Colonic mucosa (tissue), 4 donors: ENCODE measurements around the gene MARCHF10. TPM values are rescaled to one million over a fixed set of nuclear protein-coding genes. Genes with fewer than 3 reads are reported as not detected.

Source experiments
- DNase-seq: peaks from one replicate; pipeline ENCODE4 v3.0.0-alpha.2; 2020
- H3K27ac ChIP-seq: fragments of 200-600 bp; one replicate; pipeline ENCODE4 v1.8.0; 2021
- H3K27me3 ChIP-seq: fragments of 200-600 bp; one replicate; pipeline ENCODE4 v1.8.0; 2021
- H3K36me3 ChIP-seq: fragments of 200-600 bp; one replicate; pipeline ENCODE4 v1.8.0; 2021
- H3K4me1 ChIP-seq: fragments of 200-600 bp; one replicate; pipeline ENCODE4 v1.8.0; 2021; ENCODE audit warnings: mild to moderate bottlenecking
- H3K4me3 ChIP-seq: fragments of 200-600 bp; one replicate; pipeline ENCODE4 v1.8.0; 2021
- H3K9ac ChIP-seq, 2 donors: one replicate each; pipeline ENCODE4 v1.7.0; 2013; ENCODE audit warnings: control low read depth in 2 of 2, low read depth in 2 of 2, low read length in 2 of 2
- H3K9me3 ChIP-seq: fragments of 200-600 bp; one replicate; pipeline ENCODE4 v1.8.0; 2021
- CTCF ChIP-seq: fragments of 200-600 bp; IDR thresholded peaks from one replicate; pipeline ENCODE4 v1.8.0; 2022; ENCODE audit warnings: antibody characterized with exemption, mild to moderate bottlenecking
- intact Hi-C: fragments of 100-400 bp; cut with DNase I; formaldehyde crosslinking; loops from one replicate; pipeline ENCODE4 v1.14.1; 2022
- total RNA-seq, 2 donors: library from RNA; stranded (reverse); fragmentation: NEBNext Ultra II Directional in 1 of 2; extraction: Animal tissue kit (Norgen Biotek cat#: 25700) in 1 of 2; gene quantifications; one replicate each; pipeline ENCODE4 v1.2.1, GENCODE V29; 2021
- donor health status: healthy.
- donor health status: DM: no; HTN: no; CAD: no.
- donor health status: DM: no; HTN: no; CAD: no.

MARCHF10 gene, protein sequence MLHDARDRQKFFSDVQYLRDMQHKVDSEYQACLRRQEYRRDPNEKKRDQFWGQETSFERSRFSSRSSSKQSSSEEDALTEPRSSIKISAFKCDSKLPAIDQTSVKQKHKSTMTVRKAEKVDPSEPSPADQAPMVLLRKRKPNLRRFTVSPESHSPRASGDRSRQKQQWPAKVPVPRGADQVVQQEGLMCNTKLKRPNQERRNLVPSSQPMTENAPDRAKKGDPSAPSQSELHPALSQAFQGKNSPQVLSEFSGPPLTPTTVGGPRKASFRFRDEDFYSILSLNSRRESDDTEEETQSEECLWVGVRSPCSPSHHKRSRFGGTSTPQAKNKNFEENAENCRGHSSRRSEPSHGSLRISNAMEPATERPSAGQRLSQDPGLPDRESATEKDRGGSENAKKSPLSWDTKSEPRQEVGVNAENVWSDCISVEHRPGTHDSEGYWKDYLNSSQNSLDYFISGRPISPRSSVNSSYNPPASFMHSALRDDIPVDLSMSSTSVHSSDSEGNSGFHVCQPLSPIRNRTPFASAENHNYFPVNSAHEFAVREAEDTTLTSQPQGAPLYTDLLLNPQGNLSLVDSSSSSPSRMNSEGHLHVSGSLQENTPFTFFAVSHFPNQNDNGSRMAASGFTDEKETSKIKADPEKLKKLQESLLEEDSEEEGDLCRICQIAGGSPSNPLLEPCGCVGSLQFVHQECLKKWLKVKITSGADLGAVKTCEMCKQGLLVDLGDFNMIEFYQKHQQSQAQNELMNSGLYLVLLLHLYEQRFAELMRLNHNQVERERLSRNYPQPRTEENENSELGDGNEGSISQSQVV
- total RNA-seq = not detected

- H3K9me3 ChIP-seq = no peaks in the 10 kb centered on the region
- no peak within 1 kb of the TSS for H3K9ac ChIP-seq
- no peak within 1 kb of the TSS for H3K27ac ChIP-seq
- intact Hi-C loops = no loop called here
- H3K4me3 ChIP-seq = peak within 1 kb of the TSS; percentile 9
- H3K36me3 ChIP-seq = no peaks in the 10 kb centered on the region
- peak; percentile 40 for DNase-seq
- no peak for TF ChIP-seq CTCF
- peaks cover 5% of the 10 kb centered on the region for H3K4me1 ChIP-seq
- H3K27me3 ChIP-seq = peaks cover 6% of the 10 kb centered on the region
Observed at GRCh38 chr17:62807812-62808575, at the start of gene MARCHF10. MARCHF10 (minus strand) TSS chr17:62808314; CDS start chr17:62801735, 6,579 bp downstream.

GRCh38 chr17:62857526-62857925 is 49.4 kb upstream of the MARCHF10 start:
- intact Hi-C loops = no loop called here
- Histone ChIP-seq H3K4me3 (no peak overlapping the region), H3K9ac (no peak overlapping the region), H3K27ac (no peak overlapping the region), H3K4me1 (no peaks in the 10 kb centered on the region), H3K36me3 (no peaks in the 10 kb centered on the region), H3K27me3 (no peaks in the 10 kb centered on the region), H3K9me3 (no peaks in the 10 kb centered on the region)
- no peak for TF ChIP-seq CTCF
- DNase-seq = no peak

GRCh38 chr17:62856594-62856993 is 48.5 kb upstream of the MARCHF10 start:
- H3K4me1 ChIP-seq = no peaks in the 10 kb centered on the region
- no peak overlapping the region for H3K4me3 ChIP-seq
- no peaks in the 10 kb centered on the region for H3K27me3 ChIP-seq
- no peak overlapping the region for H3K27ac ChIP-seq
- no peak for TF ChIP-seq CTCF
- no peaks in the 10 kb centered on the region for H3K9me3 ChIP-seq
- no peaks in the 10 kb centered on the region for H3K36me3 ChIP-seq
- no peak for DNase-seq
- intact Hi-C loops = no loop called here
- H3K9ac ChIP-seq = no peak overlapping the region

DNA sequence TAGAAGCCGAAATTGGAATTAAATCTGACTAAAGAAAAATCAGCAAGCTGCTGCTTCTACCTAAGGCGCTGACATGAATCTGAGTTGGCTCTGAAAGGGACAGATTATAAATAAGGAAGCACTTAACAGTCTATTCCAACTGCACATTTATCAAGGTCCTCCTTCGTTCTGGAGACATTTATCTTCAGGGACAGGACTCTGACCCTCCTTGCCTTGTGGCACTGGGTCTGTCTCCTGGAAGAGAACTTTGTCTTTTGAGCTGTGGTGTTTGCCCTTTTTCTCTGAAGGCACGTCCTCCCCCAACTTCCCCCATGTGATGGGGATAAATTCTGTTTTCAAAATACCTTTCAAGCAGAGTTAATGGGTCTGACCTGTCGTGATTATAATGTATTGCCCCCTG is 47.0 kb upstream of the MARCHF10 start:
- H3K4me3 ChIP-seq = no peak overlapping the region
- no peak for TF ChIP-seq CTCF
- intact Hi-C loops = no loop called here

DNA sequence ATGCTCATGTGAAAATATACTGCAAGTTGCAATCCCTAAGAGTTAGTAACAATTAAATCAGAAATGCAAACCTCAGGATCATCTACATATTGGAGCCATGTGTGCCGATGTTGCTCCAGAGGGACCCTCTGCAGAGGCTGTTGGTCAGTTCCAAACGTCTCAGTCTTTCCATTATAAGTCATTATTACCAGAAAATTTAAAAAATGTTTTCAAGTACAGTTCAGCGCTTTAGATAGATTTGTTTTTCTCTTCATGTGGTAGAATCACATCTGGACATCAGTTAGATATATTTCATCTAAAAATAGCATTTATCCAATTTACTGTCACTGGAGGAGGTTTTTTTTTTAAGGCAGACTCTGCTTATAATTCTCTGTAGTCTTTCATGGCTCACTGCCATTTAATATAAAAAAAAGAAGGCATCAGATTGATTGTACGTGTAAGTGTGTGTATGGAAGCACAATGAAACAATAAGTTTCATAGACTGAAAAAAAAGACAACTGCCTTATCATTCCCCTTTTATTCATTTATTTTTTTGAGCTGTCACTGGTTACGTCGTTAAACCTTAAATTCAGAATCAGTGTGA is 46.1 kb upstream of the MARCHF10 start:
- no peak overlapping the region for H3K9ac ChIP-seq
- DNase-seq = no peak
- no peaks in the 10 kb centered on the region for H3K27me3 ChIP-seq
- H3K27ac ChIP-seq = no peak overlapping the region
- no peaks in the 10 kb centered on the region for H3K36me3 ChIP-seq
- H3K9me3 ChIP-seq = no peaks in the 10 kb centered on the region
- H3K4me3 ChIP-seq = no peak overlapping the region
- no peak for TF ChIP-seq CTCF
- no peaks in the 10 kb centered on the region for H3K4me1 ChIP-seq
- intact Hi-C loops = no loop called here

More for the DNA sequence above, 47.0 kb upstream of the MARCHF10 start:
- Histone ChIP-seq H3K9me3 (no peaks in the 10 kb centered on the region), H3K4me1 (no peaks in the 10 kb centered on the region), H3K27ac (no peak overlapping the region), H3K27me3 (no peaks in the 10 kb centered on the region), H3K9ac (no peak overlapping the region), H3K36me3 (no peaks in the 10 kb centered on the region)
- DNase-seq = no peak
